Measurements from ENCODE around the gene MDN1. TPM values are rescaled to one million over a fixed set of nuclear protein-coding genes. Genes with fewer than 3 reads are reported as not detected.

MDN1 gene
- total RNA-seq, 1 donor from 2014 or later = 22.9 TPM

GRCh38 chr6:89667872-89668556 lies 151.6 kb downstream of the MDN1 start:
- DNase-seq = no peak
- intact Hi-C loops (cut with micrococcal nuclease) = no loop called here
- TF ChIP-seq CTCF (IDR thresholded peaks at IDR 0.05; ENCODE audit: borderline replicate concordance) = no peak
- no peak overlapping the region for H3K4me3 ChIP-seq
- no peaks in the 10 kb centered on the region for H3K9me3 ChIP-seq (replicated peaks)
- peaks cover 39% of the 10 kb centered on the region for H3K4me1 ChIP-seq
- H3K36me3 ChIP-seq = peaks cover 76% of the 10 kb centered on the region
- H3K27ac ChIP-seq (replicated peaks) = peak overlapping the region; percentile 1
- no peaks in the 10 kb centered on the region for H3K27me3 ChIP-seq (ENCODE audit: low read depth)

GRCh38 chr6:89662659-89663223 lies 156.9 kb downstream of the MDN1 start:
- intact Hi-C loops (cut with micrococcal nuclease) = no loop called here
- Histone ChIP-seq H3K27me3 (ENCODE audit: low read depth) (no peaks in the 10 kb centered on the region), H3K4me1 (peaks cover 20% of the 10 kb centered on the region), H3K9me3 (replicated peaks) (no peaks in the 10 kb centered on the region), H3K36me3 (peaks cover 89% of the 10 kb centered on the region), H3K4me3 (no peak overlapping the region), H3K27ac (replicated peaks) (no peak overlapping the region)
- no peak for TF ChIP-seq CTCF (IDR thresholded peaks at IDR 0.05; ENCODE audit: borderline replicate concordance)
- no peak for DNase-seq

- Histone ChIP-seq H3K27me3 (ENCODE audit: low read depth) (no peaks in the 10 kb centered on the region), H3K27ac (replicated peaks) (no peak overlapping the region), H3K4me3 (no peak overlapping the region), H3K36me3 (peaks cover 90% of the 10 kb centered on the region), H3K4me1 (peaks cover 18% of the 10 kb centered on the region), H3K9me3 (replicated peaks) (no peaks in the 10 kb centered on the region)
- no peak for TF ChIP-seq CTCF (IDR thresholded peaks at IDR 0.05; ENCODE audit: borderline replicate concordance)
- intact Hi-C loops (cut with micrococcal nuclease) = no loop called here
- no peak for DNase-seq
These were observed 158.0 kb downstream of the MDN1 start for GRCh38 chr6:89661559-89661958.

GRCh38 chr6:89660981-89661380 lies 158.6 kb downstream of the MDN1 start:
- Histone ChIP-seq H3K27me3 (ENCODE audit: low read depth) (no peaks in the 10 kb centered on the region), H3K9me3 (replicated peaks) (no peaks in the 10 kb centered on the region), H3K36me3 (peaks cover 90% of the 10 kb centered on the region), H3K4me1 (peaks cover 18% of the 10 kb centered on the region), H3K4me3 (no peak overlapping the region), H3K27ac (replicated peaks) (no peak overlapping the region)
- DNase-seq = no peak
- intact Hi-C loops (cut with micrococcal nuclease) = no loop called here
- no peak for TF ChIP-seq CTCF (IDR thresholded peaks at IDR 0.05; ENCODE audit: borderline replicate concordance)

GRCh38 chr6:89657445-89658158 lies 162.0 kb downstream of the MDN1 start:
- H3K9me3 ChIP-seq (replicated peaks) = no peaks in the 10 kb centered on the region
- peaks cover 18% of the 10 kb centered on the region for H3K4me1 ChIP-seq
- TF ChIP-seq CTCF (IDR thresholded peaks at IDR 0.05; ENCODE audit: borderline replicate concordance) = no peak
- no peak for DNase-seq
- H3K27ac ChIP-seq (replicated peaks) = no peak overlapping the region
- peaks cover 91% of the 10 kb centered on the region for H3K36me3 ChIP-seq
- H3K27me3 ChIP-seq (ENCODE audit: low read depth) = no peaks in the 10 kb centered on the region
- intact Hi-C loops (cut with micrococcal nuclease) = no loop called here
- H3K4me3 ChIP-seq = no peak overlapping the region
